MM.1S (cell line): Measurements from ENCODE around the gene BTBD18.

Source experiments
- DNase-seq: peaks from one replicate; pipeline ENCODE4 v3.0.0-alpha.2; 2015
- H2AFZ ChIP-seq: fragments of 300-600 bp; sonication (generic); 2 replicates; pipeline ENCODE4 v1.6.0; 2016; ENCODE audit warnings: antibody characterized with exemption, low read length
- H3F3A ChIP-seq: fragments of 300-600 bp; sonication (generic); 2 replicates; pipeline ENCODE4 v1.6.1; 2016; ENCODE audit warnings: mild to moderate bottlenecking, antibody characterized with exemption, low read length, moderate library complexity, mixed read lengths; ENCODE audit not compliant: insufficient read depth
- H3K27ac ChIP-seq: fragments of 300-600 bp; sonication (generic); 2 replicates; pipeline ENCODE4 v1.5.1; 2016; ENCODE audit warnings: mild to moderate bottlenecking, low read length
- H3K27me3 ChIP-seq: fragments of 300-600 bp; sonication (generic); replicated peaks from 2 replicates; pipeline ENCODE4 v1.6.0; 2016; ENCODE audit warnings: low read length; ENCODE audit not compliant: insufficient read depth
- H3K36me3 ChIP-seq: fragments of 300-600 bp; sonication (generic); replicated peaks from 2 replicates; pipeline ENCODE4 v1.6.1; 2016; ENCODE audit warnings: mild to moderate bottlenecking, low read length, mixed read lengths; ENCODE audit not compliant: insufficient read depth
- H3K4me1 ChIP-seq: fragments of 300-600 bp; sonication (generic); 2 replicates; pipeline ENCODE4 v1.6.1; 2016; ENCODE audit warnings: low read length, mixed read lengths
- H3K4me2 ChIP-seq: fragments of 300-600 bp; sonication (generic); 2 replicates; pipeline ENCODE4 v1.6.0; 2016; ENCODE audit warnings: low read depth, low read length
- H3K4me3 ChIP-seq: fragments of 300-600 bp; sonication (generic); 2 replicates; pipeline ENCODE4 v1.5.1; 2016; ENCODE audit warnings: low read length, mixed read lengths
- H3K79me2 ChIP-seq: fragments of 300-600 bp; sonication (generic); 2 replicates; pipeline ENCODE4 v1.6.1; 2016; ENCODE audit warnings: mixed run types, low read length, mixed read lengths
- H3K9ac ChIP-seq: fragments of 300-600 bp; sonication (generic); 2 replicates; pipeline ENCODE4 v1.6.1; 2016; ENCODE audit warnings: low read length, mixed read lengths
- H3K9me2 ChIP-seq: fragments of 300-600 bp; sonication (generic); replicated peaks from 2 replicates; pipeline ENCODE4 v1.6.1; 2016; ENCODE audit warnings: mild to moderate bottlenecking, low read length, mixed read lengths; ENCODE audit not compliant: insufficient read depth
- H3K9me3 ChIP-seq: fragments of 300-600 bp; sonication (generic); replicated peaks from 2 replicates; pipeline ENCODE4 v1.6.1; 2016; ENCODE audit warnings: mild to moderate bottlenecking, low read length, mixed read lengths; ENCODE audit not compliant: insufficient read depth
- H4K20me1 ChIP-seq: fragments of 300-600 bp; sonication (generic); 2 replicates; pipeline ENCODE4 v1.6.1; 2016; ENCODE audit warnings: mild to moderate bottlenecking, low read length, moderate library complexity, mixed read lengths; ENCODE audit not compliant: insufficient read depth
- EZH2 ChIP-seq: fragments of 300-600 bp; sonication (generic); optimal IDR thresholded peaks from 2 replicates; pipeline ENCODE3; 2017; ENCODE audit warnings: low read depth, mild to moderate bottlenecking, antibody characterized with exemption, low read length, mixed read lengths
- EZH2phosphoT487 ChIP-seq: fragments of 300-600 bp; sonication (generic); IDR thresholded peaks from 2 replicates; pipeline ENCODE4 v1.6.1; 2018; ENCODE audit warnings: antibody characterized with exemption, low read length
- TF ChIP-seq, protein P1 (sequence below): fragments of 300-600 bp; sonication (generic); IDR thresholded peaks from 2 replicates; pipeline ENCODE4 v1.5.1; 2016; ENCODE audit warnings: antibody characterized with exemption, low read length, mixed read lengths

Gene BTBD18

DNA sequence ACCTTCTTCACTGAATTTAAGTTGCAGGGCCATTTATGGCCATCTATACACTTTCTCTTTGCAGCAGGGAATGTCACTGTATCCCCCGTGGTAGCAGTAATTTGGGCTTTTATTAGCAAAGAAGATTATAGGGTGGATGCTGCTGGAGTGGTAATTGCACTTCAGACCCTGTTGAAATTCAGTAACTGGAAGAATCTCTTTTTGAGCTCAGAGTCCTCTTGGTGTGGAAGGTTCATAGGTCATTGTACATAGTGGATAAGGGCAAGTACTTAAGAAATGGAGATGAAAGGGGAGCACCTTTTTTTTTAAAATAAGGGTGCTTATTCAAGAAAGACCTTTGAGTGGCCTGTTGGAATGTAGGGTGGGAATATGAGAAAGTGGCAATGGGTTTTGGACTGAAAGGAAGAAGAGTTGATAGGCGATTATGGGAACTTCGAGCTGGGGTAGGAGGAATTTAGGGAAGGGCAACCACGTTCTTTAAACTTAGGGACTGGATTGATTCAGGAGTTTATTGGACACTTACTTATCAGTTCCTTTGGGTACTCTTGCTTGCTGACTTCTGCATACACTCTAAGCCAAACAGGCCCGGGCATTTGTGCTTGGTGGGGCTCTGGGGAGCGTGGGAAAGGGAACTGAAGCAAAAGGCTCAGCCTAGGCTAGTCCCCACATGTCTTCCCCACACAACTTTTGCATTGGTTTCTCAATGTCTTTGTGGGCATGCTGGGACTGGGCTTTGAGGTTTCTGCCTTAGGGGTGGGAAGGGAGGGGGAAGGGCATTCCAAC, 36.5 kb upstream of the BTBD18 start:
- Histone ChIP-seq H3K27me3 (no peaks in the 10 kb centered on the region), H2AFZ (no peak overlapping the region), H3K4me3 (no peak overlapping the region), H4K20me1 (no peaks in the 10 kb centered on the region), H3K9me3 (no peaks in the 10 kb centered on the region), H3K9ac (no peak overlapping the region), H3K4me2 (no peak overlapping the region), H3F3A (no peaks in the 10 kb centered on the region), H3K36me3 (no peaks in the 10 kb centered on the region), H3K27ac (no peak overlapping the region), H3K9me2 (no peaks in the 10 kb centered on the region), H3K4me1 (peaks cover 16% of the 10 kb centered on the region), H3K79me2 (no peaks in the 10 kb centered on the region)
- TF ChIP-seq, protein P1, sequence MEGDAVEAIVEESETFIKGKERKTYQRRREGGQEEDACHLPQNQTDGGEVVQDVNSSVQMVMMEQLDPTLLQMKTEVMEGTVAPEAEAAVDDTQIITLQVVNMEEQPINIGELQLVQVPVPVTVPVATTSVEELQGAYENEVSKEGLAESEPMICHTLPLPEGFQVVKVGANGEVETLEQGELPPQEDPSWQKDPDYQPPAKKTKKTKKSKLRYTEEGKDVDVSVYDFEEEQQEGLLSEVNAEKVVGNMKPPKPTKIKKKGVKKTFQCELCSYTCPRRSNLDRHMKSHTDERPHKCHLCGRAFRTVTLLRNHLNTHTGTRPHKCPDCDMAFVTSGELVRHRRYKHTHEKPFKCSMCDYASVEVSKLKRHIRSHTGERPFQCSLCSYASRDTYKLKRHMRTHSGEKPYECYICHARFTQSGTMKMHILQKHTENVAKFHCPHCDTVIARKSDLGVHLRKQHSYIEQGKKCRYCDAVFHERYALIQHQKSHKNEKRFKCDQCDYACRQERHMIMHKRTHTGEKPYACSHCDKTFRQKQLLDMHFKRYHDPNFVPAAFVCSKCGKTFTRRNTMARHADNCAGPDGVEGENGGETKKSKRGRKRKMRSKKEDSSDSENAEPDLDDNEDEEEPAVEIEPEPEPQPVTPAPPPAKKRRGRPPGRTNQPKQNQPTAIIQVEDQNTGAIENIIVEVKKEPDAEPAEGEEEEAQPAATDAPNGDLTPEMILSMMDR = no peak
- no peak for TF ChIP-seq EZH2phosphoT487
- TF ChIP-seq EZH2 = no peak
- no peak for DNase-seq

DNA sequence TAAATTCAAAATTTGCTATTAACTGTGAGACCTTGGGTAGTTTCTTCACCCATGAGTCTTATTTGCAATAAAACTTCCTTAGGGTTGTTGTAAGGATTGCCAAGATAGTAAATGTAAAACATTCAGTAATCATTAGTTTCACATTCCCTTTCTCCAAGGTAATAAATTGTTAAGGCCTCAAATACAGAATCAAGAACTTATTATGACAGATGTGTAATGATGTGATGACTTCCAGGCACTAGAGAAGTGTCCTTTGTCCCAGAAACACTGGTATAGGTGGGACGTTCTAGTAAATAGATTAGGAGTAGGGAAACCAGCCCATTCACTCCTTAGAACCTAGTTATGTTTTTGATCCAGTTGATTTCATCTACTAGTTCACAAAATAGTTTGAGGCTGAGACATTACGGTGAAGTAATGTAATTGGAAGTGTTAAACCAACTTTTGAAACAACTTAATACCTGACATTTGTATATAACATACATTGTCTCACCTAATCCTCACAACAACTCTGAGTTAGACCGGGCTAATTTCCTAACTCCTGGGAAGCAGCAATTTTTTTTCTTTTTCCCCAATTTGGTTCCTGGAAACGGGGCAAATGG, 35.5 kb upstream of the BTBD18 start:
- Histone ChIP-seq H3K36me3 (no peaks in the 10 kb centered on the region), H3K27ac (no peak overlapping the region), H3K9me3 (no peaks in the 10 kb centered on the region), H3K4me2 (no peak overlapping the region), H3K9me2 (no peaks in the 10 kb centered on the region), H3K4me3 (no peak overlapping the region), H3F3A (no peaks in the 10 kb centered on the region), H3K4me1 (peaks cover 6% of the 10 kb centered on the region), H3K9ac (no peak overlapping the region), H4K20me1 (no peaks in the 10 kb centered on the region), H2AFZ (no peak overlapping the region), H3K27me3 (no peaks in the 10 kb centered on the region), H3K79me2 (no peaks in the 10 kb centered on the region)
- DNase-seq = no peak
- TF ChIP-seq, protein P1 = no peak
- TF ChIP-seq EZH2 (no peak), EZH2phosphoT487 (no peak)

DNA sequence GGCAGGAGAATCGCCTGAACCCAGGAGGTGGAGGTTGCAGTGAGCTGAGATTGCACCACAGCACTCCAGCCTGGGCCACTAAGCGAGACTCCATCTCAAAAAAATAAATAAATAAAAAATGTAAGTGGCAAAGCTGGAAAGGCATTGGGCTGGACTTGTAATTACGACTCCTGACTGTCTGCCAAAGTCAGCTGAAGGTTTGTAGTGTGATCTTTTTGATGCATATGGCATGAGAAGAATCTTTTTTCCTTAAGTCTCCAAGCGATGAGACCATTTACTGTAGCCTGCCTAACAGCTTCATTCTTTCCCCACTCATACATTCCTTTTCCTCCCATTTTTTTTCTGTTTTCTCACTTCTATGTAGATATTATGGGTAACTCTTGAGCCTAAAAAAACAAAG, 34.8 kb upstream of the BTBD18 start:
- Histone ChIP-seq H3K36me3 (no peaks in the 10 kb centered on the region), H3K4me2 (no peak overlapping the region), H4K20me1 (no peaks in the 10 kb centered on the region), H3K27me3 (no peaks in the 10 kb centered on the region), H3K27ac (no peak overlapping the region), H3K79me2 (no peaks in the 10 kb centered on the region), H2AFZ (no peak overlapping the region), H3F3A (no peaks in the 10 kb centered on the region), H3K9ac (no peak overlapping the region), H3K9me2 (no peaks in the 10 kb centered on the region), H3K9me3 (no peaks in the 10 kb centered on the region), H3K4me3 (no peak overlapping the region), H3K4me1 (no peaks in the 10 kb centered on the region)
- TF ChIP-seq, protein P1 = no peak
- TF ChIP-seq EZH2phosphoT487 (no peak), EZH2 (no peak)
- DNase-seq = no peak
